GM23248 (cell line): Measurements from ENCODE around the gene SORT1.

Experiments used
- EZH2 ChIP-seq: fragments of 200-600 bp; sonication (generic); IDR thresholded peaks from 2 replicates; pipeline ENCODE4 v1.6.1; 2018; ENCODE audit warnings: antibody characterized with exemption, mild to moderate bottlenecking; ENCODE audit not compliant: insufficient read depth, poor library complexity, severe bottlenecking
- EZH2phosphoT487 ChIP-seq: fragments of 200-600 bp; sonication (generic); IDR thresholded peaks from 2 replicates; pipeline ENCODE4 v1.6.1; 2018; ENCODE audit warnings: antibody characterized with exemption, moderate library complexity, mild to moderate bottlenecking, low read depth; ENCODE audit not compliant: insufficient read depth

DNA sequence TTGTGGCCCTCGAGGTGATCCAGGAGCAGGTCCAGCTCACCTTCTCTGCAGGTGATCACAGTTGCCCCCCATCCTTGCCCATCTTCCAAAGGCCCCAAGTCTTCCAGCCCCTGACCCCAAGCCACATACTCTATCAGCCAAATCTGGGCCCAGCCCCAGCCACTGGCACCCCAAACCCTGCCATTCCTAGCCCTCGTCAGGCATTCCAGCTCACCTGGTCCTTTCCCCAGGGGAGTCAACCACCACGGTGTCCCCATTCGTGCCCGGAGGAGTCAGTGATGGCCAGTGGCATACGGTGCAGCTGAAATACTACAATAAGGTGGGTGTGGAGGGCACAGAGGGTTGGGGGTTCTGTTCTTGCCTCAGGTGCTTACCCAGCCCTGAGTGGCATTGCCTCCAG is 136.1 kb downstream of the SORT1 start:
- TF ChIP-seq EZH2 (no peak), EZH2phosphoT487 (no peak)
